DOHH2 (cell line): ENCODE data around the gene PLB1.

Experiments
- EZH2phosphoT487 ChIP-seq: fragments of 200-600 bp; sonication (generic); IDR thresholded peaks from 2 replicates; pipeline ENCODE4 v1.6.1; 2017; ENCODE audit warnings: borderline replicate concordance, mild to moderate bottlenecking, antibody characterized with exemption, low read length, moderate library complexity, mixed read lengths
- TF ChIP-seq, protein P1 (sequence below): fragments of 200-600 bp; sonication (generic); IDR thresholded peaks from one replicate; pipeline ENCODE4 v1.5.1; 2014; ENCODE audit warnings: antibody characterized with exemption, mild to moderate bottlenecking, low read depth, low read length; ENCODE audit not compliant: poor library complexity, severe bottlenecking

DNA sequence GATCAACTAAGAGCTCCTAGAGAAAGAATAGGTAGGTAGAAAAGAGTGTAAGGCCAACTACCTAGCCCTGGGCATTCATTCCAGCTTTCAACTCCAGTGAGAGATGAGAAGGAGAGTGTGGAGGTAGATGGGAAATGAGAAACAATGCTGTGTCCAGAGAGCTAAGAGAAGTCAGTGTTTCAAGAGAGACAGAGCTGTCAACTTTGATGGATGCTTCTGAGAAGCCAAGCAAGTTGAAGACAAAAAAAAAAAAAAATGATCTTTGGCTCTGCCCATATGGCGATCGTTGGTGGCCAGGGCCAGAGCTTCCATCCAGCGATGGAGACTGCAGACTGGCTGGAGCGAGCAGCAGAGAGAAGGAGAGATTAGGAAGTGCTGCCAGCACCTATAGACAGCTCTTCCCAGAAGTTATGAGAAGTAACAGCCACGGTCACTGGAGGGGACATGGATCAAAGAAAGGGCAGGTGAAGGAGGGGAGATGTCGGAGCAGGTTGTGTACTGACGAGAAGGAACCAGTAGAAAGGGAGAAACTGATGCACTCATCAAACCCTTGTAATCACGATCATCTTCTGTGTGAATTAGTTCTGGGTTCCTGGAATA lies 143.3 kb downstream of the PLB1 start:
- TF ChIP-seq, protein P1, sequence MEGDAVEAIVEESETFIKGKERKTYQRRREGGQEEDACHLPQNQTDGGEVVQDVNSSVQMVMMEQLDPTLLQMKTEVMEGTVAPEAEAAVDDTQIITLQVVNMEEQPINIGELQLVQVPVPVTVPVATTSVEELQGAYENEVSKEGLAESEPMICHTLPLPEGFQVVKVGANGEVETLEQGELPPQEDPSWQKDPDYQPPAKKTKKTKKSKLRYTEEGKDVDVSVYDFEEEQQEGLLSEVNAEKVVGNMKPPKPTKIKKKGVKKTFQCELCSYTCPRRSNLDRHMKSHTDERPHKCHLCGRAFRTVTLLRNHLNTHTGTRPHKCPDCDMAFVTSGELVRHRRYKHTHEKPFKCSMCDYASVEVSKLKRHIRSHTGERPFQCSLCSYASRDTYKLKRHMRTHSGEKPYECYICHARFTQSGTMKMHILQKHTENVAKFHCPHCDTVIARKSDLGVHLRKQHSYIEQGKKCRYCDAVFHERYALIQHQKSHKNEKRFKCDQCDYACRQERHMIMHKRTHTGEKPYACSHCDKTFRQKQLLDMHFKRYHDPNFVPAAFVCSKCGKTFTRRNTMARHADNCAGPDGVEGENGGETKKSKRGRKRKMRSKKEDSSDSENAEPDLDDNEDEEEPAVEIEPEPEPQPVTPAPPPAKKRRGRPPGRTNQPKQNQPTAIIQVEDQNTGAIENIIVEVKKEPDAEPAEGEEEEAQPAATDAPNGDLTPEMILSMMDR: no peak
- no peak for TF ChIP-seq EZH2phosphoT487
